H1 (cell line): ENCODE results near the gene PLXNB2. TPM values are rescaled to one million over a fixed set of nuclear protein-coding genes. Genes with fewer than 3 reads are reported as not detected.
A peak's percentile ranks its signal among the peaks of the same experiment; 100 is the strongest.

Experiments
- CTCF ChIA-PET: fragments of 300-600 bp; sonication (Branson Sonifier 250); formaldehyde crosslinking; loops from one replicate; lab custom pipeline; 2021; ENCODE audit not compliant: partially characterized antibody; lab: Charles Lee
- POLR2A ChIA-PET: fragments of 300-600 bp; sonication (Branson Sonifier 250); formaldehyde crosslinking; loops from one replicate; lab custom pipeline; 2021; ENCODE audit warnings: inconsistent platforms; ENCODE audit not compliant: partially characterized antibody; lab: Charles Lee
- DNase-seq, 2 experiments: peaks; one replicate each; pipeline versions ENCODE4 v3.0.0 to v3.0.0-alpha.2; 2010 to 2022; ENCODE audit warnings: low spot score in 2 of 2, low read depth in 1 of 2, mixed read lengths in 1 of 2
- FAIRE-seq: peaks from 2 replicates; lab custom pipeline; 2011; peaks lifted over from hg19 to GRCh38; lab: Jason Lieb, UNC
- H2AFZ ChIP-seq: 2 replicates; pipeline ENCODE4 v1.8.1; 2012; ENCODE audit warnings: low read length, inconsistent platforms
- H2AK5ac ChIP-seq: 2 replicates; pipeline ENCODE4 v1.6.1; 2013; ENCODE audit warnings: low read depth, low read length
- H2BK120ac ChIP-seq: replicated peaks from 2 replicates; pipeline ENCODE3; 2013; ENCODE audit warnings: low read depth, low read length, inconsistent platforms
- H2BK12ac ChIP-seq: 2 replicates; pipeline ENCODE4 v1.6.1; 2013; ENCODE audit warnings: low read depth, low read length
- H2BK15ac ChIP-seq: 2 replicates; pipeline ENCODE4 v1.6.1; 2013; ENCODE audit warnings: low read length
- H2BK20ac ChIP-seq: 2 replicates; pipeline ENCODE4 v1.6.1; 2013; ENCODE audit warnings: low read length
- H2BK5ac ChIP-seq: 2 replicates; pipeline ENCODE4 v1.6.1; 2013; ENCODE audit warnings: low read depth, low read length
- H3K14ac ChIP-seq: 2 replicates; pipeline ENCODE4 v1.6.1; 2013; ENCODE audit warnings: inconsistent platforms; ENCODE audit not compliant: insufficient read length
- H3K18ac ChIP-seq: 2 replicates; pipeline ENCODE4 v1.6.1; 2013; ENCODE audit warnings: low read length; ENCODE audit errors: extremely low read depth
- H3K23ac ChIP-seq: 2 replicates; pipeline ENCODE4 v1.6.1; 2013; ENCODE audit warnings: inconsistent platforms; ENCODE audit not compliant: insufficient read length
- H3K23me2 ChIP-seq: 2 replicates; pipeline ENCODE4 v1.6.1; 2013; ENCODE audit warnings: low read depth, low read length
- H3K27ac ChIP-seq: 2 replicates; pipeline ENCODE4 v1.6.1; 2011; ENCODE audit warnings: low read depth, low read length, inconsistent platforms
- H3K27me3 ChIP-seq, 4 experiments: replicated peaks in 1 of 4; 1 replicate in 1 of 4; 2 replicates in 3 of 4; pipeline versions ENCODE4 v1.6.1 to v1.8.1; 2011 to 2013; ENCODE audit warnings: low read length in 3 of 4, mild to moderate bottlenecking in 3 of 4, inconsistent platforms in 2 of 4, mixed read lengths in 2 of 4, moderate library complexity in 1 of 4; ENCODE audit not compliant: control insufficient read depth in 3 of 4, insufficient read depth in 3 of 4; ENCODE audit errors: extremely low read depth in 1 of 4
- H3K36me3 ChIP-seq, 4 experiments: 2 replicates each; pipeline versions ENCODE4 v1.6.1 to v1.8.1; 2011 to 2013; ENCODE audit warnings: mild to moderate bottlenecking in 4 of 4, low read length in 3 of 4, moderate library complexity in 2 of 4, control low read depth in 1 of 4, inconsistent platforms in 1 of 4; ENCODE audit not compliant: insufficient read depth in 4 of 4, control insufficient read depth in 2 of 4
- H3K4ac ChIP-seq: replicated peaks from 2 replicates; pipeline ENCODE3; 2013; ENCODE audit warnings: low read length, low read depth, mixed read lengths, inconsistent platforms; ENCODE audit not compliant: insufficient read length
- H3K4me1 ChIP-seq, 4 experiments: replicated peaks in 1 of 4; 1 replicate in 1 of 4; 2 replicates in 3 of 4; pipeline versions ENCODE4 v1.6.1 to v1.8.1; 2011 to 2013; ENCODE audit warnings: low read length in 3 of 4, inconsistent platforms in 2 of 4, mixed read lengths in 1 of 4; ENCODE audit not compliant: insufficient read depth in 4 of 4, control insufficient read depth in 3 of 4
- H3K4me2 ChIP-seq, 2 experiments: 2 replicates each; pipeline versions ENCODE4 v1.6.1 to v1.8.1; 2011 to 2013; ENCODE audit warnings: low read depth in 2 of 2, low read length in 2 of 2, control low read depth in 1 of 2, inconsistent platforms in 1 of 2, mild to moderate bottlenecking in 1 of 2; ENCODE audit not compliant: insufficient read depth in 1 of 2
- H3K4me3 ChIP-seq, 4 experiments: fragments of 200-600, 300-600 bp in 1 of 4; sonication (generic), shearing (Covaris generic), sonication (Bioruptor Twin) in 1 of 4; 2 replicates each; pipeline versions ENCODE4 v1.5.1 to v1.8.1; 2011 to 2016; ENCODE audit warnings: low read length in 4 of 4, low read depth in 3 of 4, control low read depth in 2 of 4, inconsistent platforms in 2 of 4, mild to moderate bottlenecking in 2 of 4, mixed read lengths in 1 of 4, moderate library complexity in 1 of 4; ENCODE audit not compliant: insufficient read depth in 2 of 4; ENCODE audit errors: extremely low read depth in 1 of 4
- H3K56ac ChIP-seq: replicated peaks from 2 replicates; pipeline ENCODE3; 2013; ENCODE audit warnings: low read depth, mild to moderate bottlenecking, mixed read lengths, low read length, inconsistent platforms; ENCODE audit not compliant: insufficient read length
- H3K79me1 ChIP-seq: 2 replicates; pipeline ENCODE4 v1.6.1; 2013; ENCODE audit warnings: low read depth, low read length, control low read depth
- H3K79me2 ChIP-seq, 2 experiments: 2 replicates each; pipeline versions ENCODE4 v1.6.1 to v1.8.1; 2012 to 2013; ENCODE audit warnings: low read length in 2 of 2, mild to moderate bottlenecking in 2 of 2, inconsistent platforms in 1 of 2; ENCODE audit not compliant: insufficient read depth in 2 of 2, control insufficient read depth in 1 of 2
- H3K9ac ChIP-seq, 4 experiments: replicated peaks in 1 of 4; 1 replicate in 1 of 4; 2 replicates in 3 of 4; pipeline versions ENCODE4 v1.6.1 to v1.8.1; 2011 to 2013; ENCODE audit warnings: low read depth in 3 of 4, low read length in 3 of 4, control low read depth in 2 of 4, mild to moderate bottlenecking in 2 of 4, moderate library complexity in 2 of 4, inconsistent platforms in 1 of 4; ENCODE audit errors: extremely low read depth in 1 of 4
- H3K9me3 ChIP-seq, 2 experiments: 2 replicates each; pipeline versions ENCODE4 v1.6.1 to v1.8.1; 2012 to 2013; ENCODE audit warnings: mild to moderate bottlenecking in 2 of 2, moderate library complexity in 2 of 2, control low read depth in 1 of 2, inconsistent platforms in 1 of 2, low read depth in 1 of 2, low read length in 1 of 2, mixed read lengths in 1 of 2; ENCODE audit not compliant: insufficient read depth in 2 of 2
- H4K20me1 ChIP-seq, 2 experiments: replicated peaks in 1 of 2; 2 replicates each; pipeline versions ENCODE3 to v1.8.1; 2011 to 2013; ENCODE audit warnings: inconsistent platforms in 2 of 2, low read length in 2 of 2, mild to moderate bottlenecking in 1 of 2; ENCODE audit not compliant: insufficient read depth in 2 of 2, control insufficient read depth in 1 of 2
- H4K5ac ChIP-seq: 2 replicates; pipeline ENCODE4 v1.6.1; 2013; ENCODE audit warnings: low read length, low read depth, mixed read lengths, inconsistent platforms; ENCODE audit not compliant: insufficient read length
- H4K8ac ChIP-seq: 2 replicates; pipeline ENCODE4 v1.8.0; 2013; ENCODE audit warnings: mild to moderate bottlenecking, moderate library complexity, low read length, inconsistent platforms; ENCODE audit not compliant: insufficient read depth; ENCODE audit errors: extremely low read depth
- H4K91ac ChIP-seq: replicated peaks from 2 replicates; pipeline ENCODE3; 2013; ENCODE audit warnings: low read length, mixed read lengths, inconsistent platforms; ENCODE audit not compliant: insufficient read length
- ATF3 ChIP-seq: IDR thresholded peaks from 2 replicates; pipeline ENCODE4 v1.6.1; 2011; ENCODE audit warnings: low read depth, mild to moderate bottlenecking, low read length; ENCODE audit not compliant: insufficient read depth
- BACH1 ChIP-seq: IDR thresholded peaks from 2 replicates; pipeline ENCODE4 v1.6.1; 2012; ENCODE audit warnings: low read length, improper control_type of control experiment
- CTCF ChIP-seq, 3 experiments: IDR thresholded peaks; 1 replicate in 2 of 3; 2 replicates in 1 of 3; pipeline versions ENCODE4 v1.5.1 to v1.6.1; 2011; ENCODE audit warnings: low read length in 3 of 3, mild to moderate bottlenecking in 3 of 3, inconsistent platforms in 2 of 3, low read depth in 1 of 3, moderate library complexity in 1 of 3; ENCODE audit not compliant: insufficient read depth in 1 of 3; ENCODE audit errors: control extremely low read depth in 1 of 3
- EP300 ChIP-seq, 2 experiments: IDR thresholded peaks; 1 replicate in 1 of 2; 2 replicates in 1 of 2; pipeline ENCODE4 v1.6.1; 2011 to 2012; ENCODE audit warnings: low read depth in 2 of 2, low read length in 2 of 2, mild to moderate bottlenecking in 2 of 2, borderline replicate concordance in 1 of 2, inconsistent platforms in 1 of 2, moderate library complexity in 1 of 2
- KDM4A ChIP-seq: IDR thresholded peaks from one replicate; pipeline ENCODE4 v1.7.1; 2012; ENCODE audit warnings: low read depth, mild to moderate bottlenecking, moderate library complexity, low read length, inconsistent platforms; ENCODE audit not compliant: severe bottlenecking
- MAX ChIP-seq: IDR thresholded peaks from 2 replicates; pipeline ENCODE4 v1.6.1; 2012; ENCODE audit warnings: inconsistent platforms
- SIX5 ChIP-seq: IDR thresholded peaks from 2 replicates; pipeline ENCODE4 v1.6.1; 2011; ENCODE audit warnings: mild to moderate bottlenecking, low read depth, low read length
- WGBS, 2 experiments: shearing (Covaris generic) in 1 of 2; methylation state at CpG; one replicate each; pipeline versions ENCODE4 v1.1.6 to v1.1.7; 2013 to 2015; ENCODE audit warnings: low lambda C conversion rate in 2 of 2, mixed read lengths in 2 of 2, inconsistent platforms in 1 of 2, low coverage in 1 of 2, missing lambda C conversion rate in 1 of 2; ENCODE audit not compliant: insufficient replicate concordance in 2 of 2, insufficient coverage in 1 of 2, insufficient read length in 1 of 2; ENCODE audit errors: extremely low coverage in 1 of 2, missing lambda C conversion rate in 1 of 2; 5-methylcytosine and 5-hydroxymethylcytosine counted together
- polyA plus RNA-seq, 7 experiments: library from polyadenylated mRNA; depleted of rRNA in 3 of 7; stranded (reverse) in 5 of 7; unstranded in 2 of 7; fragments of >200 nt in 5 of 7; fragments of 200-250 nt in 2 of 7; gene quantifications; 1 replicate in 5 of 7; 2 replicates in 1 of 7; 4 replicates in 1 of 7; pipeline versions ENCODE4 v1.2.1 to v1.2.3, GENCODE V29; 2011 to 2013; ENCODE audit warnings: missing spikeins in 2 of 7, mixed read lengths in 2 of 7
- total RNA-seq: library from RNA; stranded (reverse); fragmentation: NEBNext Ultra II Directional; extraction: Animal tissue kit (Norgen Biotek cat#: 25700); gene quantifications from 2 replicates; pipeline ENCODE4 v1.2.1, GENCODE V29; 2021

The PLXNB2 gene
- total and polyA plus RNA-seq, 2 of the 8 experiments (the other 6 are each of a cell fraction or from before 2014, with no cell fraction given), result 58.3 to 92.8 TPM

- WGBS, 2 experiments, result 21% methylated on average over 23 of the region's 36 CpGs; no CpG with 5 or more reads in 1 of the 2 experiments
- H2BK20ac ChIP-seq, result no peak overlapping the region
- H3K4me1 ChIP-seq, result peaks cover 0 to 12% (median 8%) of the 10 kb centered on the region in 4 experiments; a peak in 6 of 7 replicates
- FAIRE-seq (no peak), DNase-seq (no peak)
- H3K4me2 ChIP-seq, result peak overlapping the region; percentile 68 to 99
- ChIA-PET POLR2A (interaction anchor here (0.9 to 1.9 kb wide), 11 partner anchors 8 to 49 kb away, joined by 3 to 5 read pairs (median 4); partner anchors contain the start of gene MAPK12), CTCF (interaction anchor here (0.6 to 3.7 kb wide), 25 partner anchors 9 to 246 kb away, joined by 3 to 30 read pairs (median 4); partner anchors contain the start of gene MAPK12)
- H2BK12ac ChIP-seq, result peak overlapping the region; percentile 68; the same call in 1 of the 2 replicates
- H3K18ac ChIP-seq, result peak overlapping the region; percentile 71
- no peak overlapping the region for H3K23ac ChIP-seq
- H3K14ac ChIP-seq, result no peak overlapping the region
- peak overlapping the region; percentile 27 for H4K91ac ChIP-seq
- H3K79me2 ChIP-seq, result no peaks in the 10 kb centered on the region
- H4K20me1 ChIP-seq, result peaks cover 0 to 15% of the 10 kb centered on the region in 2 experiments
- H3K23me2 ChIP-seq, result peaks cover 12% of the 10 kb centered on the region
- no peak overlapping the region for H2BK120ac ChIP-seq
- H3K9ac ChIP-seq, result peak overlapping the region in 1 of 4 experiments; percentile 13; a peak in 3 of 7 replicates
- 0 out of 2 replicates have a peak, but pooled peaks cover 3% of the 10 kb centered on the region for H3K79me1 ChIP-seq
- no peak overlapping the region; the same call in 1 of the 2 replicates for H2AFZ ChIP-seq
- peak overlapping the region; percentile 54 to 80 (median 72) for H3K4me3 ChIP-seq
- no peak overlapping the region for H2BK5ac ChIP-seq
- H3K27ac ChIP-seq, result no peak overlapping the region
- H2BK15ac ChIP-seq, result 0 out of 2 replicates have a peak overlapping the region, but pooled peaks have one; percentile 81
- H3K36me3 ChIP-seq, result no peaks in the 10 kb centered on the region
- H4K5ac ChIP-seq, result peak overlapping the region; percentile 88
- H3K4ac ChIP-seq, result peak overlapping the region; percentile 98
- H4K8ac ChIP-seq, result peak overlapping the region; percentile 88; the same call in 1 of the 2 replicates
- no peak overlapping the region for H2AK5ac ChIP-seq
- H3K56ac ChIP-seq, result no peak overlapping the region
- H3K9me3 ChIP-seq, result no peaks in the 10 kb centered on the region
- H3K27me3 ChIP-seq, result no peaks in the 10 kb centered on the region
- TF ChIP-seq CTCF (IDR thresholded peaks at IDR 0.05; ENCODE audit: control extremely low read depth in 1 of 3, insufficient read depth in 1 of 3, low read depth in 1 of 3, low read length in 3 of 3) (peak in 1 of 3 experiments; percentile 12; a peak in 1 of 4 replicates), KDM4A (peak; percentile 55), BACH1 (0 out of 2 replicates have a peak, but pooled peaks have one; percentile 2), EP300 (IDR thresholded peaks at IDR 0.05; ENCODE audit: borderline replicate concordance in 1 of 2, low read depth in 2 of 2, low read length in 2 of 2) (no peak), MAX (peak; percentile 83), SIX5 (no peak), ATF3 (0 out of 2 replicates have a peak, but pooled peaks have one; percentile 11)
Observed at GRCh38 chr22:50251477-50252081, 55.9 kb downstream of the PLXNB2 start.
